GM10248 (cell line): ENCODE results near the gene RMRP.

ENCODE experiments used
- CTCF ChIA-PET: fragments of 300-600 bp; sonication (Branson Sonifier 250); formaldehyde crosslinking; extraction: SDS; loops from one replicate; lab custom pipeline; 2021; ENCODE audit warnings: antibody characterized with exemption; lab: Yijun Ruan, JAX
- POLR2A ChIA-PET: fragments of 350-650 bp; sonication (Branson Sonifier 250); formaldehyde crosslinking; extraction: SDS; loops from one replicate; lab custom pipeline; 2020; ENCODE audit warnings: antibody characterized with exemption; lab: Yijun Ruan, JAX
- DNase-seq: peaks from one replicate; pipeline ENCODE4 v3.0.0; 2012; ENCODE audit errors: extremely low spot score
- CTCF ChIP-seq: IDR thresholded peaks from 2 replicates; pipeline ENCODE4 v1.5.1; 2012; ENCODE audit warnings: mild to moderate bottlenecking, low read depth; ENCODE audit errors: extremely low read depth, missing control alignments, control extremely low read depth

Gene RMRP

GRCh38 chr9:35680331-35681105 lies 22.7 kb upstream of the RMRP start:
- peak; percentile 59 for DNase-seq
- no peak for TF ChIP-seq CTCF
- ChIA-PET CTCF (interaction anchor here (1.4 to 2.9 kb wide), 7 partner anchors 14 to 109 kb away, joined by 3 to 24 read pairs (median 5); partner anchors contain the start of gene ARHGEF39), POLR2A (no interaction called here)

- CTCF ChIA-PET, result interaction anchor here (0.8 to 2.9 kb wide), 9 partner anchors 15 to 110 kb away, joined by 3 to 24 read pairs (median 5); partner anchors contain the start of gene ARHGEF39
- no peak for TF ChIP-seq CTCF
- POLR2A ChIA-PET, result no interaction called here
- no peak for DNase-seq
Measured at GRCh38 chr9:35679766-35680330, 22.0 kb upstream of the RMRP start.

- ChIA-PET POLR2A (no interaction called here), CTCF (interaction anchor here (0.8 to 2.9 kb wide), 6 partner anchors 14 to 50 kb away, joined by 3 to 24 read pairs (median 5); partner anchors contain the start of gene ARHGEF39)
- DNase-seq, result no peak
- no peak for TF ChIP-seq CTCF
Measured at GRCh38 chr9:35679091-35679490, 21.3 kb upstream of the RMRP start.

- ChIA-PET CTCF (interaction anchor here (0.6 to 5.8 kb wide), 8 partner anchors 12 to 72 kb away, joined by 3 to 37 read pairs (median 8); partner anchors contain the start of genes ARHGEF39, CCDC107 and RMRP), POLR2A (interaction anchor here (0.9 kb wide), 1 partner anchor 15 kb away, joined by 3 read pairs; no protein-coding TSS in a partner anchor)
- no peak for TF ChIP-seq CTCF
- peak; percentile 70 for DNase-seq
Measured at GRCh38 chr9:35675732-35676392, 18.0 kb upstream of the RMRP start.

GRCh38 chr9:35675204-35675603 lies 17.4 kb upstream of the RMRP start:
- ChIA-PET CTCF (interaction anchor here (0.9 to 5.8 kb wide), 6 partner anchors 12 to 26 kb away, joined by 3 to 37 read pairs (median 8); partner anchors contain the start of genes ARHGEF39, CCDC107 and RMRP), POLR2A (interaction anchor here (0.9 kb wide), 1 partner anchor 16 kb away, joined by 3 read pairs; no protein-coding TSS in a partner anchor)
- no peak for DNase-seq
- TF ChIP-seq CTCF, result no peak

- DNase-seq, result no peak
- no peak for TF ChIP-seq CTCF
- ChIA-PET CTCF (interaction anchor here (1.1 to 5.8 kb wide), 3 partner anchors 9 to 23 kb away, joined by 5 to 37 read pairs (median 20); partner anchors contain the start of gene ARHGEF39), POLR2A (no interaction called here)
Measured at GRCh38 chr9:35674025-35674361, 16.2 kb upstream of the RMRP start.
